Activated T-cell treated with anti-CD3 and anti-CD28 coated beads, Interleukin-2, amount 50 U/mL, for 24 hours (primary cell): ENCODE results near the gene MACROD2.
"Not testable (repeated sequence)": the region's sequence is repeated elsewhere in the genome, so short reads cannot be mapped to it uniquely, and the experiment has no call there.

ENCODE experiments used
- DNase-seq: peaks from one replicate; pipeline ENCODE4 v3.0.0-alpha.2; 2020
- H3K27ac Mint-ChIP-seq: 2 replicates; pipeline ENCODE4 v1.8.0; 2020; ENCODE audit warnings: mild to moderate bottlenecking, mixed read lengths
- H3K27me3 Mint-ChIP-seq: 2 replicates; pipeline ENCODE4 v1.8.0; 2020; ENCODE audit warnings: mixed read lengths
- H3K36me3 Mint-ChIP-seq: 2 replicates; pipeline ENCODE4 v1.8.0; 2020; ENCODE audit warnings: low read depth, mixed read lengths
- H3K4me1 Mint-ChIP-seq: 2 replicates; pipeline ENCODE4 v1.8.0; 2020; ENCODE audit warnings: low read depth, mixed read lengths
- H3K4me3 Mint-ChIP-seq: 2 replicates; pipeline ENCODE4 v1.8.0; 2020; ENCODE audit warnings: mild to moderate bottlenecking, moderate library complexity, mixed read lengths
- H3K9me3 Mint-ChIP-seq: 2 replicates; pipeline ENCODE4 v1.8.0; 2020; ENCODE audit warnings: mixed read lengths

The MACROD2 gene

DNA sequence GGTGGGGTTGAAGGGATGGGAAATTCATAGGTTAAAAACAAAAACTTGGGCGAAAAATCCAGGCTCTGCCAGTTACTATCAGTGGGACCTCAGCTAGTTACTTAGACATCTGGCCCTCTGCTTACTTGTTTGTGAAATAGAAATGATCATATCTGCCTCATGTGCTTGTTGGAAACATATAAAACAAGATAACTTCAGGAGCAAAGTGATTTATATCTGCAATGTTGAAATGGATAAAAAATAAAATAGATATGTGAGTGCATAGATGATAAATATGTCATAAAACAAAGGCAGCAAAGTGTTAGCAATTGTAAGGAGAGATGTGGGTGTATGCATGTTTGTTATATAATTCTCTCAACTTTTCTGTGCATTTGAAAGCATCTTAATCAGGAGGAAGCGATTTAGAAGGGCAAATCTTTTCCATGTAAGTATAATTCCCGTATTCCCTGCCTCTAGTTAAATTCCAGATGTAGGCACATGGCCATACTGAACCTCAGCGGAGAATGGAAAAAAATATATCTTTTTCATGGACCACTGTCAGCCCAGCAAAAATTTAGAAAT is 921.1 kb downstream of the MACROD2 start:
- no peaks in the 10 kb centered on the region for H3K36me3 Mint-ChIP-seq
- H3K4me3 Mint-ChIP-seq, result no peak overlapping the region
- DNase-seq, result no peak
- H3K27ac Mint-ChIP-seq, result no peak overlapping the region
- no peaks in the 10 kb centered on the region for H3K4me1 Mint-ChIP-seq
- peaks cover 5% of the 10 kb centered on the region for H3K9me3 Mint-ChIP-seq
- no peaks in the 10 kb centered on the region for H3K27me3 Mint-ChIP-seq

DNA sequence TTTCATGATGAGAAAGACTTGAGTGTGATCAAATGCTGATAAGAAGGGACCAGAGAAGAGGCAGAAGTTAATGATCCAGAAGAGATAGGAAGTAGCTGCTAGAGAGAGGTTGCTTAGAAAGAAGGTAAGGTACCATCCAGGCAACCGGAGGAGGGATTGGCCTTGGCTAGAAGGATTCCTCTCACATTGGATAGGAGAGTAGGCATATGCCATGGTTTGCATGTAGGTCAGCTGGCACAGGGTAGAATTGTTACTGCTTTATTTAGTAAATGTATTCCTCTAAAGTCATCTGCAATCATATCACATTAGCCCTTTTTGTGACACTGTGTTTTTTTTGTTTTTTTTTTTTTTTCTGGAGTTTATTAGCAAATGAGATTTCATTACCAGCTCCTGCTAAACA is 923.0 kb downstream of the MACROD2 start:
- Mint-ChIP-seq H3K36me3 (no peaks in the 10 kb centered on the region), H3K4me1 (no peaks in the 10 kb centered on the region), H3K9me3 (peaks cover 5% of the 10 kb centered on the region), H3K4me3 (no peak overlapping the region), H3K27ac (no peak overlapping the region), H3K27me3 (no peaks in the 10 kb centered on the region)
- DNase-seq, result no peak

DNA sequence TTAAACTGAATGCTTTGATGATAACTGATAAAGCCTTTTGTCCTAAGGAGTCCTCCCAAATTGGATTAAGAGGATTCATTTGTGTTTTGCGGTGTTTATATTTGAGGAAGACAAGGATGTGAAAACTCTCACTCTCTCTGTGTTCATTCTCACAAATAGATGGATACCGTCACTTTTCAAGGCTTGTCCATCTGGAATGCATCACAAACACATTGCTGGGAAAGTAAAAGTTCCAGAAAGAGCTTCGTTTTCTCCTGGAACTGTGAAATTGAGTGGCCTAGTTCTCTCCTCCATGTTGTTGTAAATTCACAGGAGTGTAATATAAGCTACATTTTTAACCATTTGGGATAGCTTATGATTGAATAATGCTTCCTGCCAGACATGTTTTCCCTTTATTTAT is 923.7 kb downstream of the MACROD2 start:
- Mint-ChIP-seq H3K27ac (no peak overlapping the region), H3K9me3 (peaks cover 5% of the 10 kb centered on the region), H3K4me1 (no peaks in the 10 kb centered on the region), H3K27me3 (no peaks in the 10 kb centered on the region), H3K4me3 (no peak overlapping the region), H3K36me3 (no peaks in the 10 kb centered on the region)
- no peak for DNase-seq

DNA sequence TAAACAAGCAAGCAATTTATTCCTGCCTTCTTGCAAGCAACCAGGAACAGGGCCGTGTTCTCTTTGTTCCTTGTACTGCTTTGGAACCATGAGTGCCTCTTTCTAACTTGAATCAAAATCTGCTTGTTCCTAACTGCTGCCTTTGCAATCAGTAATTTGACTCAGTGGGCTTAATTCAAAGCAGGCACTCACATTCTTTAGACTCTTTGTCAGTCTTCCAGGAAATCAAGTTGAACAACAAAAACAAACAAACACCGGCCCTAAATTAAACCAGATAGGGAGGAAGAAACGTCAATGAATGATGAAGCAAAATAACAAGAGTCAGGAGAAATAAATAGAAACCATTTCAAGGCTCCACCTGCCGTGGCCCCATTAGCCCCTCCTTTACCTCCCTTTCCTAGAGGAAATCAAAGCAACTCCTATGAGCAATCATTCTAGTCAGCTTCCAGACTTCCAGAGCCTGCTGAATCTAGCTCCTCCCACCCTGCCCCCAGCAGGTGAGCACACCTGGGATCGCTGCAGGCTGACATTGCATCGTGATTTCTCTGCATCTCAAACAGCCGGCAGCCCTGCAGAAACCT is 924.3 kb downstream of the MACROD2 start:
- no peaks in the 10 kb centered on the region for H3K27me3 Mint-ChIP-seq
- no peaks in the 10 kb centered on the region for H3K4me1 Mint-ChIP-seq
- H3K4me3 Mint-ChIP-seq, result no peak overlapping the region
- peaks cover 5% of the 10 kb centered on the region for H3K9me3 Mint-ChIP-seq
- H3K27ac Mint-ChIP-seq, result no peak overlapping the region
- DNase-seq, result no peak
- H3K36me3 Mint-ChIP-seq, result no peaks in the 10 kb centered on the region

DNA sequence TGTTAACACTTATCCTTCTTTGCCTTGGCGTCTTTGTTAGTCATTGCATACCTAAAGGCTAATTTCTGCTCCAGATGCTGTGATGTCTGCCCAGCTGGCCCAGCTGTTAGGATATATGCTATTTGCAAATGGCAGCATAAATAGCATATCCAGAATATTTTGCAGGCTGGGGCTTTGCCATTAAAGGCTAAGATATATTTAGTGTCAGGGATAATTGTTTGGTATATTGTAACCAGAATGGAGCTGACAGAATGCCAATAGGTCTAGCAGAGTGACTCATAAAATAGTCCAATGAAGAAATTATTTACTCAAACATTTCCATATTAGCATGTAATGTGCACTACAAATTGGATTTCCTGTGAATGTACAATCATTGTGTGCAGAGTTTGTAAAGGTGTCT is 926.2 kb downstream of the MACROD2 start:
- Mint-ChIP-seq H3K27ac (no peak overlapping the region), H3K36me3 (no peaks in the 10 kb centered on the region), H3K27me3 (no peaks in the 10 kb centered on the region), H3K4me3 (no peak overlapping the region), H3K4me1 (no peaks in the 10 kb centered on the region), H3K9me3 (peaks cover 5% of the 10 kb centered on the region)
- DNase-seq, result no peak

DNA sequence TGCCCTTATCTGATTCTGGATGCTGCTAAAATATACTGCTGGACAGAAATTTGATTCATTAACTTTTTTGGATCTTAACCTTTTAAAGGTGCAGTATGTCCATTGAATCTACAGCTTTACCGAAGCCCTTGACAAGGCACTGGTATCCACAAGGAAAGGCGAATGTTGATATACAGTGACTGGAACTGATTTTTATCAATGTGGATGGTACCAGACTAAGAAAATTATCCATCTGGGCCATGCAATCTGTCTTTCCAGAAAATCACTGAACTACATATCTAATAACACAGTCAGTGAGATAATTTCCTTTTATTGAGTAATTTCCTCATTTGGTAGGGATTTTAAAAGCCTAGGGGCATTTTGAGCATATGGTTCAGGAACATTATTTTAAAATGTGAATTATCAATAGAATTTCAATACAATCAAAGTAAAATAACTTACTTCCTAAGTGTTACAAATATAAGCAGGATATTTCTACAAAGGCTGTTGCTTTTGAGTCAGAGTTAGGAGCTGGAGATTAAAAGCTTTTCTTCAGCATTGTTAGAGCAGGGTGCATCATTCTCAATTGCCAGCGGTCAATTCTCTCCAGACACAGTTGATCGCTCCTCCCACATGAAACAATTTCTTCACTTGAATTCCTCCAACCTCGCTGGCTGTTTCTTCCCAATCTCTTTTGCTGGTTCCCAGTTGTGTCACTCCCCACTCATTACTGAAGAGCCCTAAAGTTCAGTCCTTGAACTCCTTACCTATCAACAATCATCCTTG is 927.4 kb downstream of the MACROD2 start:
- no peaks in the 10 kb centered on the region for H3K36me3 Mint-ChIP-seq
- no peak for DNase-seq
- H3K27me3 Mint-ChIP-seq, result no peaks in the 10 kb centered on the region
- no peak overlapping the region for H3K27ac Mint-ChIP-seq
- H3K4me3 Mint-ChIP-seq, result no peak overlapping the region
- no peaks in the 10 kb centered on the region for H3K4me1 Mint-ChIP-seq
- H3K9me3 Mint-ChIP-seq, result peaks cover 3% of the 10 kb centered on the region

DNA sequence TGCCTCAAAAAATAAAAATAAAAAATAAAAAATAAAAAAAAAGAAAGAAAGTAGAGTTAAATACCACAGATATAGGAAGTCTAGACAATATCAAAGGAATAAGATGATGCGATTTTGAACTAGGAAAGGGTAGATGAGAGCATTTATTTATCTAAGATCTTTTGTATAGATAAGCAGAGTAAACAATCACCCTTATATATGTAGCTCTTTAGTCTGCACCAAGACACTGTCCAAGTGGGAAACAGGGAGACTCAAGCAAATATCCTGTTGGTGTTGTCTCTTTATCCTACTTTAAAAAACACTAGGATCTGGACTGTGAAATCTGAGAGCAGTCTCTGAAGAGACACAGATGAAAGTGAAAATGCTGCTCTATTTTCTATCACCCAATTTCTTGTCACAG is 929.1 kb downstream of the MACROD2 start:
- no peak overlapping the region for H3K27ac Mint-ChIP-seq
- no peaks in the 10 kb centered on the region for H3K36me3 Mint-ChIP-seq
- H3K4me1 Mint-ChIP-seq, result no peaks in the 10 kb centered on the region
- no peaks in the 10 kb centered on the region for H3K27me3 Mint-ChIP-seq
- H3K9me3 Mint-ChIP-seq, result peaks cover 9% of the 10 kb centered on the region
- no peak for DNase-seq
- no peak overlapping the region for H3K4me3 Mint-ChIP-seq

DNA sequence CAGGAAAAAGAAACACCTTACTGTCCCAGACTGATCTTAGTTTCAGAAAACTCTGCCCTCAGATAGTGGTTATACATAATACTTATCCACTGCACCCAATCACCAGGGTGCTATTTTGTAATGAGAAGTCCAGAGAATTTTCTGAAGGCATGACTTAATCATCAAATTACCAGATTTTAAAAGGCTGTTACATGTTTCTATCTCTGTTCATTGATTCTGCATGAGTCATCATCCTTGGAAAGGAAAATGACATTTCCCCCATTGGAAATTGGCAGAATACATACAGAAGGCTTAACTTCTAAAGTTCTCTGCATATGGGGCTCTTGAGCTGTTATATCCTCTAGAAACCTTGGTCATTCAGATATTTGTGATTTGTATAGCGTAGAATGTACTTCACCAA is 930.0 kb downstream of the MACROD2 start:
- H3K36me3 Mint-ChIP-seq, result no peaks in the 10 kb centered on the region
- H3K27ac Mint-ChIP-seq, result no peak overlapping the region
- H3K27me3 Mint-ChIP-seq, result no peaks in the 10 kb centered on the region
- H3K4me1 Mint-ChIP-seq, result no peaks in the 10 kb centered on the region
- H3K4me3 Mint-ChIP-seq, result no peak overlapping the region
- peaks cover 10% of the 10 kb centered on the region for H3K9me3 Mint-ChIP-seq
- no peak for DNase-seq

DNA sequence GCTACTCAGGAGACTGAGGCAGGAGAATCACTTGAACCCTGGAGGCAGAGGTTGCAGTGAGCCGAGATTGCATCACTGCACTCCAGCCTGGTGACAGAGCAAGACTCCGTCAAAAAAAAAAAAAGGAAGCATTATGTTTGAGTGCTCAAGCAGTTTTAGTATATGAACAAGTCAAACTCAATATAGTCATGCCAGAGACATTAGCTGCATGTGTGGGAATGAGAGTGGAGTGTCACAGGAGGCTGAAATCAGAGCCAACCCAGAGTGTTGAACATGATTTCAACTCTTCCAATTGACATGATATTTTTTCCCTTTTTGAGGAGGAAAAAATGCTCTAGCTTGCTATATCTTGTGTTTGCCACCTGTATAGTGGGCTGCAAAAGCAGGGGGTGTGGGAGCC is 931.1 kb downstream of the MACROD2 start:
- H3K27ac Mint-ChIP-seq, result not testable (repeated sequence)

DNA sequence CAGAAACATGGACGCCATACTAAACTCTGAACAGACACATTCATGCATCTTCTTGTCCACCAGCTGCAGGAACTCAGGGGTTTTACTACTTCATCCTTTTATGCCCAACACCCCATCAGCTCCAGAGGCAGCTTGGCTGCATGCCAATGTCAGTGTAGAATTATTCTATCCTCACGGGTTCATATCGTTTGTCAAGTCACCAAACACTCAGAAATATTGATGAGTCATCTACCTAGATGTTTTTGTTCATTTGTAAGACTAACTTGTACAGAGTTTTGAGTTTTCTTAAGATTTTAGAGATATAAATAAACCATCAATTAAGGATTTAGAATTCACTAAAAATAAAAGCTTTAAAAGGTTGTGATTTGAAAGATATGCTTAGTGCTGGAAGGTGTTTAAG is 932.8 kb downstream of the MACROD2 start:
- Mint-ChIP-seq H3K27me3 (no peaks in the 10 kb centered on the region), H3K9me3 (peaks cover 12% of the 10 kb centered on the region), H3K27ac (no peak overlapping the region), H3K36me3 (no peaks in the 10 kb centered on the region), H3K4me1 (no peaks in the 10 kb centered on the region), H3K4me3 (no peak overlapping the region)
- no peak for DNase-seq

More for the DNA sequence above, 931.1 kb downstream of the MACROD2 start:
- H3K36me3 Mint-ChIP-seq, H3K27me3 Mint-ChIP-seq, DNase-seq, H3K4me1 Mint-ChIP-seq, H3K4me3 Mint-ChIP-seq: not testable (repeated sequence)
- H3K9me3 Mint-ChIP-seq, result peaks cover 12% of the 10 kb centered on the region

DNA sequence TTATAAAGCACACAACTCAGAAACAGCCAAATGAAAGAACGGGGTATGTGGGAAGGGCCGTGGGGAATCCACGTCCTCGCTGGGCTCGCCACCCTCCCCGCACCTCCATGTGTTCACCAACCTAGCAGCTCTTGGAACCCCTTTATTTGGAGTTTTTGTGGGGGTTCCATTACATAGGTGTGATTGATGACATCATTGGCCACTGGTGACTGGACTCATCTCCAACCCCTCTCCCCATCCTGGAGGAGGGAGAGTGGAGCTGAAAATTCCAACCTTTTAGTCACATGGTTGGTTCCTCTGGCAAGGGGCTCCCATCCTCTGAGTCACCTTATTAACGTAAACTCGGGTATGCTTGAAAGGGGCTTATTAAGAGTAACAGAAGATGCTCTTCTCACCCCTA is 934.1 kb downstream of the MACROD2 start:
- Mint-ChIP-seq H3K36me3 (no peaks in the 10 kb centered on the region), H3K4me1 (no peaks in the 10 kb centered on the region), H3K4me3 (no peak overlapping the region), H3K27ac (no peak overlapping the region), H3K9me3 (peaks cover 12% of the 10 kb centered on the region), H3K27me3 (no peaks in the 10 kb centered on the region)
- no peak for DNase-seq

DNA sequence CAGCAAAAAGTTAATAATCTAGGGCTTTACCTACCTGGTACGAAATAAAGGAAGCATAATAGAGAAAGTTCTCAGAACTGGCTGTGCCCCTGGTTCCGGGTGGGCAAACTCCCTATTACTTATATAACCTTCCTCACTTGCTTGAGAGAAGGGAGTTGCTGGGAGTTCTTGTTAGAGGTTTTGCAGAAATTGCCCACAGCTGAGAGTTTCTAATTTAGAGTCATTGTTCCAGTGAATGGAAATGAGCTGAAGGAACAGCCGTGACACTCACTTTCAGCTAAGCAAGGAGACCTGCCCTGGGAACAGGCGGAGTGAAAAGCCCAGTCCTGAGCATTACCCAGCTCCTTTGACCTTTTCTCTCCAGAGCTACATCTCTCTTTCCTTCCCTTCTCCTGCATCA is 936.7 kb downstream of the MACROD2 start:
- Mint-ChIP-seq H3K9me3 (peaks cover 18% of the 10 kb centered on the region), H3K4me1 (no peaks in the 10 kb centered on the region), H3K4me3 (no peak overlapping the region), H3K27me3 (no peaks in the 10 kb centered on the region), H3K36me3 (no peaks in the 10 kb centered on the region), H3K27ac (no peak overlapping the region)
- no peak for DNase-seq

DNA sequence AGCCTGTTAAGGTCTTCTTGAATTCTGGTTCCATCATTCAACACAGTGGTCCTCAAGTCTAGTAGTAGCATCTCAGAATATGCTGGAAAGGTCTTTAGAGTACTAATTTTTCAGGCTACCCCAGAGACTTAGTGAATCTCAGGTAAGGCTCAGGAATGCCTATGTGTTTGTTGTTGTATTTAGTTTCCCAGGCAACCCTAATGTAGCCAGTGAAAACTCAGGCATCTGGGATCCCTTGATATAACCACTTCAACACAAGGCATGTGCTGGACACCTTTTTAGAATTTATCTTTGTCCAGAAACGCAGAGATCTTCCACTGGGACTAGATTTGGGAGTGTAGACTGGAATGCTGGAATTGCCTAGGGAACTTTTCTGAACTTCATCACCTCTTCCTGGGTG is 940.0 kb downstream of the MACROD2 start:
- Mint-ChIP-seq H3K36me3 (no peaks in the 10 kb centered on the region), H3K4me1 (no peaks in the 10 kb centered on the region), H3K9me3 (peaks cover 14% of the 10 kb centered on the region), H3K27ac (no peak overlapping the region), H3K27me3 (no peaks in the 10 kb centered on the region), H3K4me3 (no peak overlapping the region)
- no peak for DNase-seq

DNA sequence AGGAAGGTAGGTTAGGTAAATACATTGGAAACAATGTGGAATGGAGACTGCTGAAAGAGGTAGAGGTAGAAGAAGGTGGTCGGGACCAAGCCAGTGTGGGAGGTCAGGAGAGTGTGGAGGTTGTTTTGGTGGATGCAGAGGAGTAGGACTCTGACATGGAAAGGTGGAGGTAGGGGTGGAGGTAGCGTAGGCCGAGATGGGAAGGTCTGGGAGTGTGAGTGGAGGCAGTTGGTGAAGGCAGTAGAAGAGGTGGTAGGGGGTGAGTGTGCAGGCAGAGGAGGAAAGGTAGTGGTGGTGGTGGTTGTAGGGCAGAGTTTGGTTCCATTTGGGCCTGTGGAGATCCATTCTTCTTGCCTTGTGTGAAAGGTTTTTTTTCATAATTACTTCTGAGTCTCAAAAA is 941.7 kb downstream of the MACROD2 start:
- Mint-ChIP-seq H3K9me3 (peaks cover 12% of the 10 kb centered on the region), H3K27me3 (no peaks in the 10 kb centered on the region), H3K27ac (no peak overlapping the region), H3K4me3 (no peak overlapping the region), H3K36me3 (no peaks in the 10 kb centered on the region), H3K4me1 (no peaks in the 10 kb centered on the region)
- DNase-seq, result no peak

DNA sequence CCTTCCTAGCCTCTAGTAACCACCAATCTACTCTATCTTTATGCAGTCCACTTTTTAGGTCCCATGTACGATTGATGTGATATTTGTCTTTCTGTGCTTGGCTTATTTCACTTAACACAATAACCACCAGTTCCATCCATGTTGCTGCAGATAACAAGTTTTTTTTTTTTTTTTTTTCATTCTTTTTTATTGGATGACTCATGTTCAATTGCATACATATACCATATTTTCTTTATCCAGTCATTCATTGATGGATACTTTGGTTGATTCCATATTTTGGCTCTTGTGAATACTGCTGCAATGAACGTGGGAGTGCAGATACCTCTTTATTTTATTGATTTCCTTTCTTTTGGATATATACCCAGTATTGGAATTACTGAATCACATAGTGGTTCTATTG is 942.5 kb downstream of the MACROD2 start:
- H3K9me3 Mint-ChIP-seq, result peaks cover 15% of the 10 kb centered on the region
- DNase-seq, result no peak
- H3K4me1 Mint-ChIP-seq, result no peaks in the 10 kb centered on the region
- H3K36me3 Mint-ChIP-seq, result no peaks in the 10 kb centered on the region
- H3K4me3 Mint-ChIP-seq, result no peak overlapping the region
- no peak overlapping the region for H3K27ac Mint-ChIP-seq
- H3K27me3 Mint-ChIP-seq, result no peaks in the 10 kb centered on the region
